B cell (primary cell): ENCODE measurements around the gene COX6B2. TPM values are rescaled to one million over a fixed set of nuclear protein-coding genes. Genes with fewer than 3 reads are reported as not detected.

ENCODE experiments used
- ATAC-seq: fragments of 200-7000 bp; cut with Tn5 transposase; one replicate; pipeline ENCODE4 v1.10.0; 2021; ENCODE audit warnings: low read depth, mild to moderate bottlenecking, moderate number of reproducible peaks, moderate library complexity
- CTCF ChIA-PET: fragments of 350-600 bp; sonication (Branson Sonifier 250); formaldehyde crosslinking; loops from one replicate; lab custom pipeline; 2021; ENCODE audit warnings: antibody characterized with exemption, inconsistent platforms; lab: Charles Lee
- POLR2A ChIA-PET: fragments of 350-600 bp; sonication (Branson Sonifier 250); formaldehyde crosslinking; loops from one replicate; lab custom pipeline; 2021; ENCODE audit warnings: antibody characterized with exemption; lab: Charles Lee
- DNase-seq: peaks from one replicate; pipeline ENCODE4 v3.0.0; 2013
- H2AFZ ChIP-seq: 2 replicates; pipeline ENCODE4 v1.6.1; 2012; ENCODE audit warnings: mild to moderate bottlenecking, low read depth, low read length; ENCODE audit not compliant: insufficient read depth, poor library complexity, severe bottlenecking
- H3K27ac ChIP-seq, 2 donors: 1 replicate in 1 of 2; 2 replicates in 1 of 2; pipeline ENCODE4 v1.5.1; 2012 to 2013; ENCODE audit warnings: low read length in 2 of 2, mild to moderate bottlenecking in 2 of 2, moderate library complexity in 1 of 2
- H3K27me3 ChIP-seq, 4 experiments: fragments of 200-600 bp in 1 of 4; sonication (generic) in 1 of 4; replicated peaks in 1 of 4; 1 replicate in 2 of 4; 2 replicates in 2 of 4; pipeline versions ENCODE4 v1.6.1 to v1.7.0; 2013 to 2016; ENCODE audit warnings: low read length in 3 of 4, mild to moderate bottlenecking in 2 of 4, mixed read lengths in 1 of 4, moderate library complexity in 1 of 4; ENCODE audit not compliant: insufficient read depth in 4 of 4, control insufficient read depth in 3 of 4; ENCODE audit errors: control extremely low read depth in 1 of 4
- H3K36me3 ChIP-seq, 2 experiments: replicated peaks in 1 of 2; 1 replicate in 1 of 2; 2 replicates in 1 of 2; pipeline versions ENCODE4 v1.6.1 to v1.7.1; 2013; ENCODE audit warnings: low read length in 1 of 2; ENCODE audit not compliant: insufficient read depth in 2 of 2, control insufficient read depth in 1 of 2; ENCODE audit errors: control extremely low read depth in 1 of 2, extremely low read depth in 1 of 2
- H3K4me1 ChIP-seq, 2 donors: fragments of 200-600 bp in 1 of 2; sonication (generic) in 1 of 2; 1 replicate in 1 of 2; 2 replicates in 1 of 2; pipeline versions ENCODE4 v1.5.1 to v1.6.1; 2013 to 2017; ENCODE audit warnings: low read length in 2 of 2; ENCODE audit not compliant: control insufficient read depth in 2 of 2, insufficient read depth in 2 of 2
- H3K4me2 ChIP-seq: replicated peaks from 2 replicates; pipeline ENCODE3; 2012; ENCODE audit warnings: mild to moderate bottlenecking, low read depth, low read length; ENCODE audit not compliant: poor library complexity, severe bottlenecking
- H3K4me3 ChIP-seq, 5 experiments: fragments of 200-600 bp in 1 of 5; sonication (generic) in 1 of 5; 1 replicate in 3 of 5; 2 replicates in 2 of 5; pipeline versions ENCODE4 v1.5.1 to v1.7.0; 2011 to 2016; ENCODE audit warnings: low read length in 4 of 5, mild to moderate bottlenecking in 4 of 5, low read depth in 2 of 5, control low read depth in 1 of 5, moderate library complexity in 1 of 5; ENCODE audit not compliant: insufficient read depth in 1 of 5; ENCODE audit errors: control extremely low read depth in 1 of 5, extremely low read depth in 1 of 5
- H3K79me2 ChIP-seq: fragments of 200-600 bp; sonication (generic); one replicate; pipeline ENCODE4 v1.6.0; 2016; ENCODE audit warnings: low read length; ENCODE audit not compliant: control insufficient read depth, insufficient read depth
- H3K9ac ChIP-seq: fragments of 200-600 bp; sonication (generic); 2 replicates; pipeline ENCODE4 v1.6.1; 2017; ENCODE audit warnings: mild to moderate bottlenecking, low read length, moderate library complexity
- H3K9me3 ChIP-seq, 3 donors: one replicate each; pipeline versions ENCODE4 v1.6.1 to v1.7.1; 2013; ENCODE audit warnings: low read length in 2 of 3; ENCODE audit not compliant: control insufficient read depth in 2 of 3, insufficient read depth in 1 of 3; ENCODE audit errors: control extremely low read depth in 1 of 3
- H4K20me1 ChIP-seq: 2 replicates; pipeline ENCODE4 v1.6.0; 2012; ENCODE audit warnings: mild to moderate bottlenecking, low read length; ENCODE audit not compliant: insufficient read depth, control insufficient read depth, poor library complexity, severe bottlenecking
- H3K27ac Mint-ChIP-seq: one replicate; pipeline ENCODE4 v1.8.0; 2021; ENCODE audit warnings: mixed read lengths
- H3K27me3 Mint-ChIP-seq: one replicate; pipeline ENCODE4 v1.8.0; 2021; ENCODE audit warnings: mixed read lengths
- H3K4me1 Mint-ChIP-seq: one replicate; pipeline ENCODE4 v1.8.0; 2021; ENCODE audit warnings: mixed read lengths
- H3K4me3 Mint-ChIP-seq: one replicate; pipeline ENCODE4 v1.8.0; 2021; ENCODE audit warnings: mixed read lengths
- H3K9me3 Mint-ChIP-seq: one replicate; pipeline ENCODE4 v1.8.0; 2022; ENCODE audit warnings: mixed read lengths; ENCODE audit not compliant: insufficient read depth
- CTCF ChIP-seq: fragments of 200-600 bp; IDR thresholded peaks from one replicate; pipeline ENCODE4 v1.8.0; 2022; ENCODE audit warnings: antibody characterized with exemption, mild to moderate bottlenecking
- EZH2 ChIP-seq: IDR thresholded peaks from 2 replicates; pipeline ENCODE4 v1.6.1; 2012; ENCODE audit warnings: borderline replicate concordance, low read depth, mild to moderate bottlenecking, moderate library complexity, low read length; ENCODE audit not compliant: insufficient read depth, poor library complexity, severe bottlenecking
- WGBS: methylation state at CpG from one replicate; pipeline ENCODE4 v1.1.5; 2013; ENCODE audit warnings: missing lambda C conversion rate; ENCODE audit not compliant: insufficient coverage; 5-methylcytosine and 5-hydroxymethylcytosine counted together
- intact Hi-C: fragments of 100-400 bp; cut with micrococcal nuclease; formaldehyde crosslinking; loops from one replicate; pipeline ENCODE4 v1.10.0; 2022
- polyA plus RNA-seq: library from polyadenylated mRNA; depleted of rRNA; stranded (reverse); fragments of >200 nt; gene quantifications from 2 replicates; pipeline ENCODE4 v1.2.3, GENCODE V29; 2012
- total RNA-seq, 2 donors: library from RNA; stranded (reverse); fragments of 120-200 nt in 1 of 2; gene quantifications; 1 replicate in 1 of 2; 2 replicates in 1 of 2; pipeline versions ENCODE4 v1.2.3 to v1.2.4, GENCODE V29; 2013 to 2022

The COX6B2 gene
- total and polyA plus RNA-seq, 2 donors (not counting 1 experiment from before 2014, with no cell fraction given) = not detected

- Histone ChIP-seq H3K36me3 (peaks cover 3 to 48% of the 10 kb centered on the region in 2 experiments), H2AFZ (no peak overlapping the region), H3K79me2 (peaks cover 35% of the 10 kb centered on the region), H3K4me3 (no peak overlapping the region), H3K9me3 (no peaks in the 10 kb centered on the region), H3K27me3 (no peaks in the 10 kb centered on the region), H3K4me2 (no peak overlapping the region), H3K9ac (no peak overlapping the region), H3K27ac (peak overlapping the region in 1 of 2 donors; percentile 10), H4K20me1 (peaks cover 64% of the 10 kb centered on the region), H3K4me1 (peaks cover 24 to 34% of the 10 kb centered on the region in 2 donors)
- 96% methylated on average over 4 of the region's 7 CpGs for WGBS
- Mint-ChIP-seq H3K9me3 (no peaks in the 10 kb centered on the region), H3K4me3 (no peak overlapping the region), H3K27me3 (no peaks in the 10 kb centered on the region), H3K4me1 (peaks cover 46% of the 10 kb centered on the region), H3K27ac (peak overlapping the region; percentile 32)
- no peak for ATAC-seq
- intact Hi-C loops = no loop called here
- CTCF ChIA-PET = interaction anchor here (2.2 kb wide), 1 partner anchor 114 kb away, joined by 5 read pairs; no protein-coding TSS in a partner anchor
- DNase-seq = no peak
- POLR2A ChIA-PET = interaction anchor here (0.6 kb wide), 1 partner anchor 244 kb away, joined by 8 read pairs; no protein-coding TSS in a partner anchor
- TF ChIP-seq EZH2 (no peak), CTCF (no peak)
Observed at GRCh38 chr19:55390461-55390880, 36.0 kb upstream of the COX6B2 start.
